BLaER1 treated with 17β-estradiol and CSF1 and Interleukin-3, amounts not matched to agents 10 nM and 100 nM (cell line): ENCODE measurements around the gene TEAD3.
"Not testable (repeated sequence)": the region's sequence is repeated elsewhere in the genome, so short reads cannot be mapped to it uniquely, and the experiment has no call there.

Experiments used
- H3K27ac ChIP-seq, 11 experiments: shearing (Covaris generic); formaldehyde crosslinking; 2 replicates each; pipeline ENCODE4 v1.8.1; 2022
- H3K27me3 ChIP-seq, 11 experiments: shearing (Covaris generic); formaldehyde crosslinking; 2 replicates each; pipeline ENCODE4 v1.8.1; 2022
- H3K36me3 ChIP-seq, 11 experiments: shearing (Covaris generic); formaldehyde crosslinking; 2 replicates each; pipeline ENCODE4 v1.8.1; 2022
- H3K4me1 ChIP-seq, 10 experiments: shearing (Covaris generic); formaldehyde crosslinking; 2 replicates each; pipeline ENCODE4 v1.8.1; 2022
- H3K4me2 ChIP-seq, 11 experiments: shearing (Covaris generic); formaldehyde crosslinking; 2 replicates each; pipeline ENCODE4 v1.8.1; 2022
- H3K4me3 ChIP-seq, 10 experiments: shearing (Covaris generic); formaldehyde crosslinking; 2 replicates each; pipeline ENCODE4 v1.8.1; 2022
- H3K9ac ChIP-seq, 11 experiments: shearing (Covaris generic); formaldehyde crosslinking; 2 replicates each; pipeline ENCODE4 v1.8.1; 2022
- H3K9me3 ChIP-seq, 11 experiments: shearing (Covaris generic); formaldehyde crosslinking; replicated peaks in 1 of 11; 2 replicates each; pipeline ENCODE4 v1.8.1; 2022
- H4K20me1 ChIP-seq, 11 experiments: shearing (Covaris generic); formaldehyde crosslinking; 2 replicates each; pipeline ENCODE4 v1.8.1; 2022
- Cebpa-rat ChIP-seq, 11 experiments: shearing (Covaris generic); IDR thresholded peaks; 2 replicates each; pipeline ENCODE4 v1.8.1; 2022

TEAD3 gene

DNA sequence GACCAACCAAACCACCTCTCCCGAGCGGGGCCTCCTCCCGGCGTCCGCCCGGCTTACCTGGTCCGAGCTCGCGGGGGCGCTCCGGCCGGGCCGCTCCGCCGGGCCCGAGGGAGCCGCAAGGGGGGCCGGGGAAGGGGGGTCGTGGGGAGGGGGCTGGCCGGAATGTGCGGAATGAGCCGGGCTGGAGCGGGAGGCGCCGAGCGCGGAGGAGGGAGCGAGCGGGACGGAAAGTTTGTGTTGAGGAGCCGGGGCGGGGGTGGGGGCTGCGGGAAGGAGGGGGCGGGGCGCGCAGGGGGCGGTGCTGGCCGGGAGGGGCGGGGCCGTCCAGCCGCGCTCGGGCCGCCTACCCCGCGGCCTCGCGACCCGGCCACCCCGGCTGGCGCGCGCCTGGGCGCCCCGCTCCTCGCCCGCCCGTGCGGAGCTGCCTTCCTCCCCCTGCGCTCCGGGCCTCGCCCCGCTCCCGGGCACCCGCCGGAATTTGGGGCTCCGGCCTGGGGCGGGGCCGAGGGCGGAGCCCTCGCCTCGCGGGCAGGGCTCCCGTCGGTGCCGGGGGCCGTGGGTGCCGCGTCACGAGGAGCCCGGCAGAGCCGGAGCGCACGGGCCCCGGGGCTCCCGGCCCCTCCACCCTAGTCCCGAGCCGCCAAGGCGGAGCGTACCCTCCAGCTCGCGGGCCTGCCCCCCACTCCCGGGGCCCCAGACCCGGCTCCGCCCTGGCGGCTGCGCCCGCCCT lies at the start of gene TEAD3:
Gene TEAD3 (minus strand): TSS at position 239 of the 730 bp plus-strand sequence.
- H3K36me3 ChIP-seq = no peaks in the 10 kb centered on the region
- H3K9ac ChIP-seq = peak within 1 kb of the TSS; percentile 69 to 85 (median 81)
- peak within 1 kb of the TSS; percentile 68 to 79 (median 74) for H3K4me3 ChIP-seq
- H3K4me2 ChIP-seq = peak within 1 kb of the TSS; percentile 98 to 100 (median 99)
- H4K20me1 ChIP-seq = peaks cover 16 to 74% (median 41%) of the 10 kb centered on the region in 11 experiments; a peak in 20 of 22 replicates
- peaks cover 9 to 90% (median 19%) of the 10 kb centered on the region in 11 experiments; a peak in 21 of 22 replicates for H3K27me3 ChIP-seq
- H3K9me3 ChIP-seq = no peaks in the 10 kb centered on the region
- H3K27ac ChIP-seq = peak within 1 kb of the TSS in 10 of 11 experiments; percentile 67 to 80 (median 73); a peak in 21 of 22 replicates
- TF ChIP-seq Cebpa-rat (IDR thresholded peaks at IDR 0.05) = no peak
- H3K4me1 ChIP-seq = peaks cover 54 to 62% (median 59%) of the 10 kb centered on the region in 10 experiments

GRCh38 chr6:35544769-35545361 lies 48.0 kb upstream of the TEAD3 start:
- Histone ChIP-seq H3K27ac (no peak overlapping the region), H3K4me1 (peaks cover 0 to 6% (median 2%) of the 10 kb centered on the region in 10 experiments; a peak in 3 of 20 replicates), H3K27me3 (no peaks in the 10 kb centered on the region), H4K20me1 (no peaks in the 10 kb centered on the region), H3K4me2 (no peak overlapping the region), H3K4me3 (no peak overlapping the region), H3K9ac (no peak overlapping the region), H3K36me3 (no peaks in the 10 kb centered on the region), H3K9me3 (peaks cover 4 to 16% (median 14%) of the 10 kb centered on the region in 11 experiments)
- no peak for TF ChIP-seq Cebpa-rat (IDR thresholded peaks at IDR 0.05)

- Histone ChIP-seq H3K27me3 (no peaks in the 10 kb centered on the region), H3K9me3 (peaks cover 0 to 13% (median 9%) of the 10 kb centered on the region in 11 experiments; a peak in 14 of 22 replicates), H3K4me1 (peaks cover 0 to 6% (median 2%) of the 10 kb centered on the region in 10 experiments; a peak in 3 of 20 replicates), H4K20me1 (no peaks in the 10 kb centered on the region), H3K4me2 (peak overlapping the region in 1 of 11 experiments; percentile 0; a peak in 1 of 22 replicates), H3K4me3 (no peak overlapping the region), H3K9ac (no peak overlapping the region), H3K36me3 (no peaks in the 10 kb centered on the region), H3K27ac (no peak overlapping the region)
- TF ChIP-seq Cebpa-rat (IDR thresholded peaks at IDR 0.05) = no peak
These were observed 46.7 kb upstream of the TEAD3 start for GRCh38 chr6:35543459-35544193.

- Histone ChIP-seq H3K9ac (no peak overlapping the region), H3K4me1 (peaks cover 0 to 6% (median 2%) of the 10 kb centered on the region in 10 experiments; a peak in 3 of 20 replicates)
These were observed 45.0 kb upstream of the TEAD3 start for GRCh38 chr6:35541836-35542235.

GRCh38 chr6:35539223-35539622 lies 42.3 kb upstream of the TEAD3 start:
- no peak overlapping the region for H3K27ac ChIP-seq
- H3K4me1 ChIP-seq = peaks cover 0 to 17% (median 4%) of the 10 kb centered on the region in 10 experiments; a peak in 15 of 20 replicates
- no peaks in the 10 kb centered on the region for H3K27me3 ChIP-seq
- no peaks in the 10 kb centered on the region for H3K36me3 ChIP-seq
- H3K9ac ChIP-seq = no peak overlapping the region
- no peak overlapping the region for H3K4me3 ChIP-seq
- H3K4me2 ChIP-seq = no peak overlapping the region
- peaks cover 0 to 13% (median 9%) of the 10 kb centered on the region in 11 experiments; a peak in 14 of 22 replicates for H3K9me3 ChIP-seq
- H4K20me1 ChIP-seq = no peaks in the 10 kb centered on the region
- no peak for TF ChIP-seq Cebpa-rat (IDR thresholded peaks at IDR 0.05)

More at GRCh38 chr6:35541836-35542235, 45.0 kb upstream of the TEAD3 start:
- Histone ChIP-seq H4K20me1 (no peaks in the 10 kb centered on the region), H3K36me3 (no peaks in the 10 kb centered on the region), H3K4me2 (no peak overlapping the region), H3K27me3 (no peaks in the 10 kb centered on the region), H3K27ac (no peak overlapping the region), H3K9me3 (peaks cover 0 to 13% (median 9%) of the 10 kb centered on the region in 11 experiments; a peak in 14 of 22 replicates), H3K4me3 (no peak overlapping the region)
- no peak for TF ChIP-seq Cebpa-rat (IDR thresholded peaks at IDR 0.05)

GRCh38 chr6:35535847-35536246 lies 39.0 kb upstream of the TEAD3 start:
- H3K4me3 ChIP-seq, H3K4me2 ChIP-seq, H3K27me3 ChIP-seq, H4K20me1 ChIP-seq, H3K36me3 ChIP-seq, H3K9ac ChIP-seq, H3K27ac ChIP-seq: not testable (repeated sequence)
- peaks cover 0 to 13% (median 9%) of the 10 kb centered on the region in 11 experiments; a peak in 14 of 22 replicates for H3K9me3 ChIP-seq
- peaks cover 0 to 18% (median 7%) of the 10 kb centered on the region in 10 experiments; a peak in 14 of 20 replicates for H3K4me1 ChIP-seq

- H4K20me1 ChIP-seq = no peaks in the 10 kb centered on the region
- H3K27me3 ChIP-seq = no peaks in the 10 kb centered on the region
- H3K4me1 ChIP-seq = peaks cover 0 to 18% (median 7%) of the 10 kb centered on the region in 10 experiments; a peak in 14 of 20 replicates
- H3K27ac ChIP-seq = no peak overlapping the region
- 0 out of 22 replicates have a peak, but pooled peaks cover 0 to under 1% (median 0%) of the 10 kb centered on the region in 11 experiments for H3K9me3 ChIP-seq
- no peak overlapping the region for H3K4me3 ChIP-seq
- H3K4me2 ChIP-seq = peak overlapping the region in 8 of 11 experiments; percentile 35 to 56 (median 50); a peak in 15 of 22 replicates
- no peaks in the 10 kb centered on the region for H3K36me3 ChIP-seq
- no peak overlapping the region for H3K9ac ChIP-seq
- TF ChIP-seq Cebpa-rat (IDR thresholded peaks at IDR 0.05) = no peak
These were observed 37.7 kb upstream of the TEAD3 start for GRCh38 chr6:35534407-35535170.

GRCh38 chr6:35533981-35534380 lies 37.1 kb upstream of the TEAD3 start:
- Histone ChIP-seq H3K27me3 (no peaks in the 10 kb centered on the region), H3K9me3 (no peaks in the 10 kb centered on the region), H3K4me3 (no peak overlapping the region), H3K4me2 (peak overlapping the region in 8 of 11 experiments; percentile 35 to 56 (median 50); a peak in 14 of 22 replicates), H3K9ac (no peak overlapping the region), H3K27ac (no peak overlapping the region), H3K4me1 (peaks cover 0 to 18% (median 7%) of the 10 kb centered on the region in 10 experiments; a peak in 14 of 20 replicates), H4K20me1 (no peaks in the 10 kb centered on the region; a peak in 1 of 22 replicates), H3K36me3 (no peaks in the 10 kb centered on the region)
- no peak for TF ChIP-seq Cebpa-rat (IDR thresholded peaks at IDR 0.05)
